ENCODE data around the gene TXN2. TPM values are rescaled to one million over a fixed set of nuclear protein-coding genes. Genes with fewer than 3 reads are reported as not detected.
"Not testable (repeated sequence)": the region's sequence is repeated elsewhere in the genome, so short reads cannot be mapped to it uniquely, and the experiment has no call there.

Gene TXN2, protein sequence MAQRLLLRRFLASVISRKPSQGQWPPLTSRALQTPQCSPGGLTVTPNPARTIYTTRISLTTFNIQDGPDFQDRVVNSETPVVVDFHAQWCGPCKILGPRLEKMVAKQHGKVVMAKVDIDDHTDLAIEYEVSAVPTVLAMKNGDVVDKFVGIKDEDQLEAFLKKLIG
- 100 to 1,000 TPM in 1 of 4 donors, 10 to 100 TPM in 3; 75.7 to 116 (median 92.9) TPM for total RNA-seq

- peaks cover 0 to 36% (median 0%) of the 10 kb centered on the region in 3 donors for H3K36me3 ChIP-seq
- H3K9me3 ChIP-seq = no peaks in the 10 kb centered on the region
- peak within 1 kb of the TSS; percentile 94 to 99 (median 96) for H3K27ac ChIP-seq
- H3K4me3 ChIP-seq = peak within 1 kb of the TSS; percentile 63 to 81 (median 78)
- no peaks in the 10 kb centered on the region for H3K27me3 ChIP-seq
- peak; percentile 66 to 84 for TF ChIP-seq POLR2A (IDR thresholded peaks at IDR 0.05)
- TF ChIP-seq, protein P1, sequence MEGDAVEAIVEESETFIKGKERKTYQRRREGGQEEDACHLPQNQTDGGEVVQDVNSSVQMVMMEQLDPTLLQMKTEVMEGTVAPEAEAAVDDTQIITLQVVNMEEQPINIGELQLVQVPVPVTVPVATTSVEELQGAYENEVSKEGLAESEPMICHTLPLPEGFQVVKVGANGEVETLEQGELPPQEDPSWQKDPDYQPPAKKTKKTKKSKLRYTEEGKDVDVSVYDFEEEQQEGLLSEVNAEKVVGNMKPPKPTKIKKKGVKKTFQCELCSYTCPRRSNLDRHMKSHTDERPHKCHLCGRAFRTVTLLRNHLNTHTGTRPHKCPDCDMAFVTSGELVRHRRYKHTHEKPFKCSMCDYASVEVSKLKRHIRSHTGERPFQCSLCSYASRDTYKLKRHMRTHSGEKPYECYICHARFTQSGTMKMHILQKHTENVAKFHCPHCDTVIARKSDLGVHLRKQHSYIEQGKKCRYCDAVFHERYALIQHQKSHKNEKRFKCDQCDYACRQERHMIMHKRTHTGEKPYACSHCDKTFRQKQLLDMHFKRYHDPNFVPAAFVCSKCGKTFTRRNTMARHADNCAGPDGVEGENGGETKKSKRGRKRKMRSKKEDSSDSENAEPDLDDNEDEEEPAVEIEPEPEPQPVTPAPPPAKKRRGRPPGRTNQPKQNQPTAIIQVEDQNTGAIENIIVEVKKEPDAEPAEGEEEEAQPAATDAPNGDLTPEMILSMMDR (IDR thresholded peaks at IDR 0.05) = no peak
- H3K4me1 ChIP-seq = peaks cover 5 to 14% (median 11%) of the 10 kb centered on the region in 4 donors
- DNase-seq = peak; percentile 97 to 98 (median 97)
Measured at GRCh38 chr22:36481393-36482168, at the start of gene TXN2. Gene TXN2, minus strand, starts transcription at chr22:36481640. Its CDS starts 803 bp downstream, at chr22:36480837.

DNA sequence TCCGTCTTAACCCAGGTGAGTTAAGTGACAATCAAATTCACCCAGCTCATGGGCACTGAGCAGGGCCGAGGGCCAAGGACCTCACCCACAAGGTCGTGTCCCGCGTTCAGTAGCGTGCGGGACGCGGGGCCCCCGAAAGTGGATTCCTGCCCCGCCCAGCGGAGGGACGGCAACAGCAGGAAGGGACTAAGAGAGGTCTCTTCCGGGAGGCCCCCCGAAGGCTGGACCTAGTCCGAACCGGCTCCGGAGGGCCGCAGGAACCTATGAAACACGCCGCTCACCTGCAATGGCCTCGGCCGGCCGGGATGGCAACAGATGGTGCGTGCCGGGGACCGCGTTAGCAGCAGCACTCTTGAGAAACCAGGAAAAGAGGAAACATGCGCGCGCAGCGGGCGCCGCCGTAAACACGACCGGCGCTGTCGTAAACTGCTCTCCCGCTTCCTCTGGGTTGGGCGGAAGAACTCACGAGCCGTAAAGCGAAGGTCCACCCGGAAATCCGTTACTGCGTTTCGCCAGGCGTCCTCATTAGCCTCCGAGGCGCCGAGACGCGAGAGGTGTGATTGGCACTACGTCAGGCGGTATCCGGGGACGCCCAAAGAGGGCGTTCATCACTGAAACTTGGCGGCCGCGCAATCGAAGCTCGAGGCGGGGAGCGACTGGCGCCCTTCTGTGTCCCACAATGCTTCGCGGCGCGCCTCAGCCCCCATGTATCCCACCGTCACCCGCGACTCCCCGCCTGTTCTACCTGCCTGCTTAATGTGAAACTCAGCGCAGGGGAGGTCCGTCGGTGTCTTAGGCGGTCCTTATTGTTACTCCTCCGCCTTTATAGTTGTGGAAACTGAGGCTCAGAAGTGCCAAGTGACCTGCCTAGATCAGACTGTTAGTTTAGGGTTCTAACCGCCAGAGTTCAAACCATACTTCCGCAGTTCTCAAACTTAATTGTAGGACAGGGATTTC is 47.6 kb upstream of the TXN2 start, which contains the start of gene EIF3D:
Gene EIF3D, minus strand, starts transcription at position 372 of the 957 bp plus-strand sequence. CDS start 3,045 bp downstream, outside the sequence.
- Histone ChIP-seq H3K9me3 (no peaks in the 10 kb centered on the region), H3K27me3 (no peaks in the 10 kb centered on the region), H3K27ac (peak within 1 kb of the TSS; percentile 90 to 94 (median 92)), H3K36me3 (peaks cover 0 to 31% (median 0%) of the 10 kb centered on the region in 3 donors), H3K4me1 (peaks cover 0 to 11% (median 5%) of the 10 kb centered on the region in 4 donors), H3K4me3 (peak within 1 kb of the TSS; percentile 64 to 71 (median 70))
- TF ChIP-seq, protein P1 (IDR thresholded peaks at IDR 0.05) = peak in 3 of 6 experiments; percentile 3 to 17 (median 8)
- peak; percentile 40 to 58 for TF ChIP-seq POLR2A (IDR thresholded peaks at IDR 0.05)
- DNase-seq = peak; percentile 97 to 99 (median 98)

GRCh38 chr22:36528341-36528740 is 46.9 kb upstream of the TXN2 start:
- no peaks in the 10 kb centered on the region for H3K27me3 ChIP-seq
- H3K4me3 ChIP-seq = peak overlapping the region; percentile 64 to 71 (median 70)
- no peak for DNase-seq
- TF ChIP-seq, protein P1 (IDR thresholded peaks at IDR 0.05) = no peak
- no peak for TF ChIP-seq POLR2A (IDR thresholded peaks at IDR 0.05)
- peaks cover 0 to 38% (median 0%) of the 10 kb centered on the region in 3 donors for H3K36me3 ChIP-seq
- no peaks in the 10 kb centered on the region for H3K9me3 ChIP-seq
- H3K4me1 ChIP-seq = peaks cover 0 to 11% (median 5%) of the 10 kb centered on the region in 4 donors
- H3K27ac ChIP-seq = peak overlapping the region; percentile 90 to 94 (median 92)

DNA sequence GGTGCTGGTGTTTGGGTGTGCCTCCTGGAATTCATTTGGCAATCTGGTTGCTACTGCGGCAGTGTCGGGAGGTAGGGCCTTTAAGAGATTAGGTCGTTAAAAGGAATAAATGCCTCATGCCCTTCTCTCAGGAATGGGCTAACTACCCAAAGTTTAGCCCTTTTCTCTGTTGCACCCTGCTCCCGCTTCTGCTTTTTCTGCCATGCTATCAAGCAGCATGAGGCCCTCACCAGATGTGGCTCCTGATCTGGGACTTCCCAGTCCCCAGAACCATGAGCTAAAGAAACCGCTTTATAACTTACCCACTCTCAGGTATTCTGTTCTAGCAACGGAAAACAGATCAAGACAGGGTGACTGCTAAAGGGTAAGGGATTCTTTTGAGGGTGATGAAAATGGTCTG is 41.2 kb upstream of the TXN2 start:
- H3K27me3 ChIP-seq = no peaks in the 10 kb centered on the region
- no peak for DNase-seq
- TF ChIP-seq POLR2A (IDR thresholded peaks at IDR 0.05) = no peak
- TF ChIP-seq, protein P1 (IDR thresholded peaks at IDR 0.05) = no peak
- H3K9me3 ChIP-seq = no peaks in the 10 kb centered on the region
- H3K4me1 ChIP-seq = peaks cover 0 to 5% (median under 1%) of the 10 kb centered on the region in 4 donors
- H3K4me3 ChIP-seq = no peak overlapping the region
- H3K27ac ChIP-seq = no peak overlapping the region
- peaks cover 0 to 95% (median 0%) of the 10 kb centered on the region in 3 donors for H3K36me3 ChIP-seq

DNA sequence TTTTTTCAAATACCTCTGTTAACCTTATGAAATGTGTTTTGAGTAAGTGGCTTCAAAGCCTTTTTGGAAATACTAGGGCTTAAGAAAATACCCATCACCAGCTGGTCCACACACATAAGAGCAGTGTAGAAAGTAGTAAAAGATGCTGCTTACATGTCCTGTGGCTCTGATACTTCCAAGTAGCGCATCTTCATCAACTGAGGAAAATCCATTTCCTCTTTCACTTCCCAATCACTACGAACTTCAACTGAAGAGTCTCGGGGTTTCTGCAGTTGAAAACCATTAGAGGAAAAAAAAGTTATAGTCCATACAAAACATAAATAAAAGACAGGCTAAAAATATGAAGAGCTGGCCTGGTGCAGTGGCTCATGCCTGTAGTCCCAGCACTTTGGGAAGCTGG is 39.0 kb upstream of the TXN2 start:
- Histone ChIP-seq H3K27ac (no peak overlapping the region), H3K4me3 (no peak overlapping the region), H3K27me3 (no peaks in the 10 kb centered on the region), H3K9me3 (no peaks in the 10 kb centered on the region), H3K4me1 (no peaks in the 10 kb centered on the region), H3K36me3 (peaks cover 0 to 100% (median 2%) of the 10 kb centered on the region in 3 donors)
- TF ChIP-seq, protein P1 (IDR thresholded peaks at IDR 0.05) = no peak
- TF ChIP-seq POLR2A (IDR thresholded peaks at IDR 0.05) = no peak
- DNase-seq = no peak

- peaks cover 0 to 100% (median 2%) of the 10 kb centered on the region in 3 donors for H3K36me3 ChIP-seq
- not testable (repeated sequence) for H3K9me3 ChIP-seq, H3K27me3 ChIP-seq, H3K27ac ChIP-seq, DNase-seq, H3K4me1 ChIP-seq, H3K4me3 ChIP-seq
Measured at GRCh38 chr22:36519906-36520305, 38.5 kb upstream of the TXN2 start.

All from Peyer's patch (tissue), 4 donors.